Prostate gland (tissue), 2 donors: ENCODE measurements around the gene LIPC.

Experiments used
- CTCF ChIP-seq, 4 experiments: fragments of 200-600 bp in 2 of 4; fragments of 450-650 bp in 2 of 4; sonication (generic) in 2 of 4; IDR thresholded peaks; 1 replicate in 3 of 4; 2 replicates in 1 of 4; pipeline ENCODE4 v1.5.1; 2016 to 2019; ENCODE audit warnings: antibody characterized with exemption in 4 of 4, mild to moderate bottlenecking in 2 of 4, moderate library complexity in 2 of 4
- POLR2A ChIP-seq: fragments of 450-650 bp; IDR thresholded peaks from one replicate; pipeline ENCODE4 v1.6.1; 2016; ENCODE audit warnings: antibody characterized with exemption, mild to moderate bottlenecking
- POLR2AphosphoS5 ChIP-seq: sonication (generic); formaldehyde crosslinking; IDR thresholded peaks from one replicate; pipeline ENCODE4 v1.6.1; 2017; ENCODE audit warnings: antibody characterized with exemption

GRCh38 chr15:58444056-58444455 is 12.3 kb downstream of the LIPC start:
- TF ChIP-seq CTCF (IDR thresholded peaks at IDR 0.05) (no peak), POLR2A (no peak), POLR2AphosphoS5 (no peak)
